ENCODE measurements around the gene FOXP1.

DNA sequence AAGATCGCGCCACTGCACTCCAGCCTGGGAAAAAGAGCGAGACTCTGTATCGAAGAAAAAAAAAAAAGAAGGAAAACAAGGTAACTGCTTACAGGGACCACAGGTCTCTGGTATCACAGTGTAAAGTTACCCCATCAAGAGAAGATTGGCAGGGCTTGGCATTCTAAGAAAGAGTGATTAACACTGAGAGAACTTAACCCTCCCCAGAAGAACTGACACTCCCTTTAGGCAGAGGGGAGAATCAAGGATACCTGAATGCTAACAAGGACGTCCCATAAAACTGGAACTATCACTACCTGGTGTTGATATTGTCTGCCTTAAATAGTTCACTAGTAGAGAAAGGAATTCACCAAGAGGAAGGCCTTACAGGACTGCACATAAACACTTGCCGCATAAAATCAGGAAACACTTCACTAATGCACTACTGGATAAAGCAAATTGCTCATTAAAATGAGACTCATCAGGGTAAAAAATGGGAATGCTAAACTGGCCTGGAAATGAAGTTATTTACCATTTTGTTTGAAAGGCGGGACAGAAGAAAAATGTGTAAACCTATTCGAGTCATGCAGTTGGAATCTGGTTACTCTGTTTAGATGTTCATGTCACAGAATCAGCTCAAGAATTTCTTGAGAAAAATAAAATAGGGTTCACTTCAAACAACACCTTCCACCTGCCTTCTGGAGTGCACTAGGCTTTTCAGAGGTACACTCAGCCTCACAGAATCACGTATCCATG is 121.6 kb downstream of the FOXP1 start:
- TF ChIP-seq, protein P1, sequence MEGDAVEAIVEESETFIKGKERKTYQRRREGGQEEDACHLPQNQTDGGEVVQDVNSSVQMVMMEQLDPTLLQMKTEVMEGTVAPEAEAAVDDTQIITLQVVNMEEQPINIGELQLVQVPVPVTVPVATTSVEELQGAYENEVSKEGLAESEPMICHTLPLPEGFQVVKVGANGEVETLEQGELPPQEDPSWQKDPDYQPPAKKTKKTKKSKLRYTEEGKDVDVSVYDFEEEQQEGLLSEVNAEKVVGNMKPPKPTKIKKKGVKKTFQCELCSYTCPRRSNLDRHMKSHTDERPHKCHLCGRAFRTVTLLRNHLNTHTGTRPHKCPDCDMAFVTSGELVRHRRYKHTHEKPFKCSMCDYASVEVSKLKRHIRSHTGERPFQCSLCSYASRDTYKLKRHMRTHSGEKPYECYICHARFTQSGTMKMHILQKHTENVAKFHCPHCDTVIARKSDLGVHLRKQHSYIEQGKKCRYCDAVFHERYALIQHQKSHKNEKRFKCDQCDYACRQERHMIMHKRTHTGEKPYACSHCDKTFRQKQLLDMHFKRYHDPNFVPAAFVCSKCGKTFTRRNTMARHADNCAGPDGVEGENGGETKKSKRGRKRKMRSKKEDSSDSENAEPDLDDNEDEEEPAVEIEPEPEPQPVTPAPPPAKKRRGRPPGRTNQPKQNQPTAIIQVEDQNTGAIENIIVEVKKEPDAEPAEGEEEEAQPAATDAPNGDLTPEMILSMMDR (IDR thresholded peaks at IDR 0.05 in 4 of 5, conservative IDR thresholded peaks at IDR 0.05 in 1 of 5), result no peak
- TF ChIP-seq POLR2A (IDR thresholded peaks at IDR 0.05), result no peak
